Endothelial cell of umbilical vein (primary cell): ENCODE measurements around the gene CCR5AS.

Experiments
- BruUV-seq: library from RNA; stranded (reverse); fragments of 400-500 nt; replicated peaks from 2 replicates; lab custom pipeline; 2021; lab: Mats Ljungman, UMichigan
- CTCF ChIA-PET: fragments of 300-600, 350-600 bp; sonication (Branson Sonifier 250); formaldehyde crosslinking; loops from one replicate; lab custom pipeline; 2021; ENCODE audit warnings: antibody characterized with exemption, inconsistent platforms; lab: Charles Lee
- POLR2A ChIA-PET: fragments of 300-600, 350-600 bp; sonication (Branson Sonifier 250); formaldehyde crosslinking; loops from one replicate; lab custom pipeline; 2021; ENCODE audit warnings: antibody characterized with exemption, inconsistent platforms; lab: Charles Lee
- DNase-seq: peaks from one replicate; pipeline ENCODE4 v3.0.0-alpha.2; 2011; ENCODE audit warnings: low read depth, low spot score
- FAIRE-seq: peaks from 2 replicates; lab custom pipeline; 2011; peaks lifted over from hg19 to GRCh38; lab: Jason Lieb, UNC
- H2AFZ ChIP-seq: 2 replicates; pipeline ENCODE4 v1.6.0; 2012; ENCODE audit warnings: low read depth, low read length, control low read depth, inconsistent platforms
- H3K27ac ChIP-seq: 2 replicates; pipeline ENCODE4 v1.5.1; 2011; ENCODE audit warnings: low read depth, mild to moderate bottlenecking, control low read depth, low read length, moderate library complexity; ENCODE audit not compliant: insufficient read depth
- H3K27me3 ChIP-seq, 2 experiments: 2 replicates each; pipeline versions ENCODE4 v1.6.0 to v1.6.1; 2011; ENCODE audit warnings: low read length in 2 of 2, mixed read lengths in 1 of 2; ENCODE audit not compliant: control insufficient read depth in 2 of 2, insufficient read depth in 2 of 2
- H3K36me3 ChIP-seq, 2 experiments: 2 replicates in 1 of 2; 3 replicates in 1 of 2; pipeline ENCODE4 v1.5.1; 2011; ENCODE audit warnings: low read length in 2 of 2, mild to moderate bottlenecking in 1 of 2, moderate library complexity in 1 of 2; ENCODE audit not compliant: control insufficient read depth in 2 of 2, insufficient read depth in 2 of 2; ENCODE audit errors: extremely low read depth in 1 of 2
- H3K4me1 ChIP-seq: 3 replicates; pipeline ENCODE4 v1.5.1; 2011; ENCODE audit warnings: mild to moderate bottlenecking, low read length; ENCODE audit not compliant: control insufficient read depth, insufficient read depth; ENCODE audit errors: extremely low read depth
- H3K4me2 ChIP-seq: 2 replicates; pipeline ENCODE4 v1.6.1; 2011; ENCODE audit warnings: low read length, control low read depth, mixed read lengths; ENCODE audit not compliant: insufficient read depth
- H3K4me3 ChIP-seq, 3 experiments: fragments of 200-600 bp in 1 of 3; sonication (generic), shearing (Covaris generic) in 1 of 3; replicated peaks in 1 of 3; 2 replicates each; pipeline ENCODE4 v1.5.1; 2011 to 2016; ENCODE audit warnings: control low read depth in 3 of 3, low read length in 3 of 3, mild to moderate bottlenecking in 2 of 3, inconsistent platforms in 1 of 3, low read depth in 1 of 3, moderate library complexity in 1 of 3; ENCODE audit not compliant: insufficient read depth in 1 of 3
- H3K79me2 ChIP-seq: 2 replicates; pipeline ENCODE4 v1.6.0; 2012; ENCODE audit warnings: low read length, inconsistent platforms; ENCODE audit not compliant: control insufficient read depth, insufficient read depth
- H3K9ac ChIP-seq: replicated peaks from 2 replicates; pipeline ENCODE3; 2011; ENCODE audit warnings: low read length, control low read depth; ENCODE audit not compliant: insufficient read depth; ENCODE audit errors: extremely low read depth
- H3K9me1 ChIP-seq: replicated peaks from 3 replicates; pipeline ENCODE4 v1.6.0; 2011; ENCODE audit warnings: mild to moderate bottlenecking, low read length; ENCODE audit not compliant: control insufficient read depth, insufficient read depth; ENCODE audit errors: extremely low read depth
- H3K9me3 ChIP-seq: replicated peaks from 2 replicates; pipeline ENCODE4 v1.5.1; 2012; ENCODE audit warnings: low read length, inconsistent platforms; ENCODE audit not compliant: control insufficient read depth, insufficient read depth
- H4K20me1 ChIP-seq: replicated peaks from 2 replicates; pipeline ENCODE3; 2011; ENCODE audit warnings: mild to moderate bottlenecking, low read length; ENCODE audit not compliant: control insufficient read depth, insufficient read depth; ENCODE audit errors: extremely low read depth
- EZH2 ChIP-seq: IDR thresholded peaks from 2 replicates; pipeline ENCODE4 v1.6.1; 2012; ENCODE audit warnings: borderline replicate concordance, low read depth, mild to moderate bottlenecking, moderate library complexity, low read length, inconsistent platforms; ENCODE audit not compliant: severe bottlenecking
- FOS ChIP-seq: IDR thresholded peaks from 2 replicates; pipeline ENCODE4 v1.6.1; 2011; ENCODE audit warnings: mild to moderate bottlenecking, low read length, moderate library complexity, borderline replicate concordance; ENCODE audit not compliant: insufficient read depth
- GATA2 ChIP-seq: IDR thresholded peaks from 2 replicates; pipeline ENCODE4 v1.7.0; 2011; ENCODE audit warnings: low read depth, mild to moderate bottlenecking, moderate library complexity, mixed read lengths, low read length; ENCODE audit not compliant: insufficient read length, insufficient read depth
- JUN ChIP-seq: IDR thresholded peaks from 2 replicates; pipeline ENCODE4 v1.6.1; 2011; ENCODE audit warnings: borderline replicate concordance, low read depth; ENCODE audit not compliant: insufficient read length, insufficient read depth
- MYC ChIP-seq: IDR thresholded peaks from one replicate; pipeline ENCODE4 v1.6.1; 2011; ENCODE audit warnings: mild to moderate bottlenecking, low read depth, low read length
- POLR2A ChIP-seq: IDR thresholded peaks from 2 replicates; pipeline ENCODE4 v1.6.1; 2012; ENCODE audit warnings: low read depth, mild to moderate bottlenecking, control low read depth, low read length
- POLR2AphosphoS5 ChIP-seq: IDR thresholded peaks from 2 replicates; pipeline ENCODE4 v1.6.1; 2012; ENCODE audit warnings: low read depth, mild to moderate bottlenecking, control low read depth, low read length, moderate library complexity; ENCODE audit not compliant: insufficient read depth
- dilution Hi-C: fragments of 300-500 bp; cut with MboI; formaldehyde crosslinking; loops from one replicate; pipeline ENCODE4 v1.15.0; 2019; ENCODE audit warnings: low sequenced_read_pairs; ENCODE audit not compliant: extremely low pct_ligation_motif_present
- intact Hi-C: fragments of 100-400 bp; cut with micrococcal nuclease; formaldehyde crosslinking; loops from one replicate; pipeline ENCODE4 v1.10.0; 2022
- TF ChIP-seq, protein P1 (sequence below): IDR thresholded peaks from 2 replicates; pipeline ENCODE4 v1.6.1; 2011; ENCODE audit not compliant: insufficient read depth, insufficient read length
- TF ChIP-seq, protein P2 (sequence below), 2 donors: IDR thresholded peaks; 1 replicate in 1 of 2; 2 replicates in 1 of 2; pipeline ENCODE4 v1.5.1; 2011; ENCODE audit warnings: low read length in 2 of 2, mild to moderate bottlenecking in 2 of 2, moderate library complexity in 2 of 2, control low read depth in 1 of 2, inconsistent platforms in 1 of 2, low read depth in 1 of 2; ENCODE audit not compliant: insufficient read depth in 1 of 2; ENCODE audit errors: extremely low read depth in 1 of 2

CCR5AS gene

GRCh38 chr3:46410669-46411068, 3.8 kb upstream of the CCR5AS start:
- Histone ChIP-seq H3K9ac (no peak overlapping the region), H3K27ac (no peak overlapping the region), H3K27me3 (no peaks in the 10 kb centered on the region), H3K9me3 (no peaks in the 10 kb centered on the region), H3K4me1 (peaks cover 54% of the 10 kb centered on the region), H3K4me2 (no peak overlapping the region), H2AFZ (no peak overlapping the region), H3K4me3 (no peak overlapping the region), H4K20me1 (no peaks in the 10 kb centered on the region), H3K79me2 (no peaks in the 10 kb centered on the region), H3K9me1 (no peaks in the 10 kb centered on the region), H3K36me3 (no peaks in the 10 kb centered on the region)
- CTCF ChIA-PET: interaction anchor here (0.8 to 0.9 kb wide), 2 partner anchors 32 to 47 kb away, joined by 3 read pairs; no protein-coding TSS in a partner anchor
- intact Hi-C loops (loop anchor here (5.0 kb wide), 1 partner anchor 413 kb away; the partner anchor contains the start of gene FYCO1), dilution Hi-C loops (no loop called here)
- POLR2A ChIA-PET: no interaction called here
- DNase-seq (no peak), FAIRE-seq (no peak)
- no TSS peak for BruUV-seq
- TF ChIP-seq POLR2AphosphoS5: no peak
- TF ChIP-seq, protein P1, sequence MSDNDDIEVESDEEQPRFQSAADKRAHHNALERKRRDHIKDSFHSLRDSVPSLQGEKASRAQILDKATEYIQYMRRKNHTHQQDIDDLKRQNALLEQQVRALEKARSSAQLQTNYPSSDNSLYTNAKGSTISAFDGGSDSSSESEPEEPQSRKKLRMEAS: no peak
- TF ChIP-seq EZH2: no peak
- TF ChIP-seq GATA2: no peak
- TF ChIP-seq MYC: no peak
- TF ChIP-seq JUN: no peak
- no peak for TF ChIP-seq POLR2A
- TF ChIP-seq, protein P2, sequence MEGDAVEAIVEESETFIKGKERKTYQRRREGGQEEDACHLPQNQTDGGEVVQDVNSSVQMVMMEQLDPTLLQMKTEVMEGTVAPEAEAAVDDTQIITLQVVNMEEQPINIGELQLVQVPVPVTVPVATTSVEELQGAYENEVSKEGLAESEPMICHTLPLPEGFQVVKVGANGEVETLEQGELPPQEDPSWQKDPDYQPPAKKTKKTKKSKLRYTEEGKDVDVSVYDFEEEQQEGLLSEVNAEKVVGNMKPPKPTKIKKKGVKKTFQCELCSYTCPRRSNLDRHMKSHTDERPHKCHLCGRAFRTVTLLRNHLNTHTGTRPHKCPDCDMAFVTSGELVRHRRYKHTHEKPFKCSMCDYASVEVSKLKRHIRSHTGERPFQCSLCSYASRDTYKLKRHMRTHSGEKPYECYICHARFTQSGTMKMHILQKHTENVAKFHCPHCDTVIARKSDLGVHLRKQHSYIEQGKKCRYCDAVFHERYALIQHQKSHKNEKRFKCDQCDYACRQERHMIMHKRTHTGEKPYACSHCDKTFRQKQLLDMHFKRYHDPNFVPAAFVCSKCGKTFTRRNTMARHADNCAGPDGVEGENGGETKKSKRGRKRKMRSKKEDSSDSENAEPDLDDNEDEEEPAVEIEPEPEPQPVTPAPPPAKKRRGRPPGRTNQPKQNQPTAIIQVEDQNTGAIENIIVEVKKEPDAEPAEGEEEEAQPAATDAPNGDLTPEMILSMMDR (IDR thresholded peaks at IDR 0.05; ENCODE audit: extremely low read depth in 1 of 2, insufficient read depth in 1 of 2, low read depth in 1 of 2, low read length in 2 of 2): no peak
- no peak for TF ChIP-seq FOS
